ENCODE results near the gene POGZ.

GRCh38 chr1:151486557-151486956 lies 27.3 kb upstream of the POGZ start:
- TF ChIP-seq CTCF (IDR thresholded peaks at IDR 0.05) (no peak), POLR2A (IDR thresholded peaks at IDR 0.05) (no peak)
